Adrenal gland (tissue), 5 donors: ENCODE measurements around the gene MTRF1L.

ENCODE experiments used
- POLR2A ChIP-seq, 2 donors: fragments of 450-650 bp; IDR thresholded peaks; one replicate each; pipeline ENCODE4 v1.6.1; 2017; ENCODE audit warnings: antibody characterized with exemption in 2 of 2, mild to moderate bottlenecking in 2 of 2, moderate library complexity in 1 of 2
- TF ChIP-seq, protein P1 (sequence below), 6 experiments: fragments of 450-650 bp in 4 of 6; fragments of 200-600 bp in 2 of 6; sonication (generic) in 1 of 6; IDR thresholded peaks; 1 replicate in 5 of 6; 2 replicates in 1 of 6; pipeline versions ENCODE4 v1.5.1 to v1.8.0; 2016 to 2021; ENCODE audit warnings: antibody characterized with exemption in 6 of 6, mild to moderate bottlenecking in 2 of 6, moderate library complexity in 1 of 6
- donor health status: DM: no; HTN: no; CAD: no.

DNA sequence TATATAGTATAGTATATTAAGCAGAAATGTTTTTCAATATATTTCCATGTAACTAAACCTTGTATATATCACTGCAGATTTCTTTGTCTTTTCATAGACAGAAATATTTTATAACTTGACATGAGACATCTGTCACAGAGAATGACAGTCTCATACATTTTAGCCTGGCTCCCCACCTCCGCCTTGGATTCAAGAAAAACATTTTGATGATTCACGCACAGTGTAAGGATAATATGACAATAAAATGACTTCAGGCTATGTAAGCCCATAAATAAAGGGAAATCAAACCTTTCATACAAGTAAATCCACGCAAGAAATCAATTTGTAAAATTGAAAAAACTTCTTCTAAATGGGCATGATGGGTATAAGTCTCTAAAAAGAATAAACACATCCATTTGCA is 56.0 kb downstream of the MTRF1L start:
- TF ChIP-seq, protein P1, sequence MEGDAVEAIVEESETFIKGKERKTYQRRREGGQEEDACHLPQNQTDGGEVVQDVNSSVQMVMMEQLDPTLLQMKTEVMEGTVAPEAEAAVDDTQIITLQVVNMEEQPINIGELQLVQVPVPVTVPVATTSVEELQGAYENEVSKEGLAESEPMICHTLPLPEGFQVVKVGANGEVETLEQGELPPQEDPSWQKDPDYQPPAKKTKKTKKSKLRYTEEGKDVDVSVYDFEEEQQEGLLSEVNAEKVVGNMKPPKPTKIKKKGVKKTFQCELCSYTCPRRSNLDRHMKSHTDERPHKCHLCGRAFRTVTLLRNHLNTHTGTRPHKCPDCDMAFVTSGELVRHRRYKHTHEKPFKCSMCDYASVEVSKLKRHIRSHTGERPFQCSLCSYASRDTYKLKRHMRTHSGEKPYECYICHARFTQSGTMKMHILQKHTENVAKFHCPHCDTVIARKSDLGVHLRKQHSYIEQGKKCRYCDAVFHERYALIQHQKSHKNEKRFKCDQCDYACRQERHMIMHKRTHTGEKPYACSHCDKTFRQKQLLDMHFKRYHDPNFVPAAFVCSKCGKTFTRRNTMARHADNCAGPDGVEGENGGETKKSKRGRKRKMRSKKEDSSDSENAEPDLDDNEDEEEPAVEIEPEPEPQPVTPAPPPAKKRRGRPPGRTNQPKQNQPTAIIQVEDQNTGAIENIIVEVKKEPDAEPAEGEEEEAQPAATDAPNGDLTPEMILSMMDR (IDR thresholded peaks at IDR 0.05), result no peak
- no peak for TF ChIP-seq POLR2A (IDR thresholded peaks at IDR 0.05)
